Tibial nerve (tissue), 4 donors: ENCODE results near the gene GNAT1. TPM values are rescaled to one million over a fixed set of nuclear protein-coding genes. Genes with fewer than 3 reads are reported as not detected.

Source experiments
- DNase-seq, 2 donors: peaks; one replicate each; pipeline ENCODE4 v3.0.0-alpha.2; 2019; ENCODE audit warnings: low spot score in 2 of 2
- H3K27ac ChIP-seq, 4 donors: fragments of 200-600 bp; sonication (generic) in 3 of 4; one replicate each; pipeline ENCODE4 v1.5.1; 2017 to 2019; ENCODE audit warnings: mild to moderate bottlenecking in 1 of 4
- H3K27me3 ChIP-seq, 2 donors: fragments of 200-600 bp; sonication (generic) in 1 of 2; one replicate each; pipeline versions ENCODE4 v1.5.1 to v1.6.0; 2017 to 2019
- H3K36me3 ChIP-seq, 3 donors: fragments of 200-600 bp; sonication (generic); one replicate each; pipeline ENCODE4 v1.5.1; 2018 to 2019
- H3K4me1 ChIP-seq, 4 donors: fragments of 200-600 bp; sonication (generic) in 3 of 4; one replicate each; pipeline ENCODE4 v1.5.1; 2017 to 2019
- H3K4me3 ChIP-seq, 4 donors: fragments of 200-600 bp; sonication (generic) in 3 of 4; one replicate each; pipeline ENCODE4 v1.5.1; 2017 to 2019; ENCODE audit warnings: mild to moderate bottlenecking in 1 of 4, moderate library complexity in 1 of 4
- H3K9me3 ChIP-seq, 4 donors: fragments of 200-600 bp; sonication (generic) in 3 of 4; one replicate each; pipeline ENCODE4 v1.5.1; 2017 to 2019
- EP300 ChIP-seq, 2 donors: sonication (generic); formaldehyde crosslinking; IDR thresholded peaks; one replicate each; pipeline ENCODE4 v1.6.1; 2017; ENCODE audit warnings: antibody characterized with exemption in 2 of 2, mild to moderate bottlenecking in 1 of 2
- POLR2A ChIP-seq, 2 donors: fragments of 450-650 bp; IDR thresholded peaks; one replicate each; pipeline ENCODE4 v1.6.1; 2017; ENCODE audit warnings: antibody characterized with exemption in 2 of 2, mild to moderate bottlenecking in 2 of 2, moderate library complexity in 2 of 2
- WGBS, 2 donors: methylation state at CpG; one replicate each; pipeline ENCODE4 v1.1.5; 2018; 5-methylcytosine and 5-hydroxymethylcytosine counted together
- total RNA-seq, 4 donors: library from RNA; depleted of rRNA; stranded (reverse); fragments of >200 nt; gene quantifications; one replicate each; pipeline ENCODE4 v1.1.0, GENCODE V29; 2016
- TF ChIP-seq, protein P1 (sequence below), 5 experiments: fragments of 200-600 bp in 3 of 5; fragments of 450-650 bp in 2 of 5; sonication (generic) in 3 of 5; IDR thresholded peaks; one replicate each; pipeline ENCODE4 v1.5.1; 2016 to 2019; ENCODE audit warnings: antibody characterized with exemption in 5 of 5, mild to moderate bottlenecking in 3 of 5, moderate library complexity in 2 of 5

GNAT1 gene
- total RNA-seq, 4 donors from 2014 or later, result not detected

DNA sequence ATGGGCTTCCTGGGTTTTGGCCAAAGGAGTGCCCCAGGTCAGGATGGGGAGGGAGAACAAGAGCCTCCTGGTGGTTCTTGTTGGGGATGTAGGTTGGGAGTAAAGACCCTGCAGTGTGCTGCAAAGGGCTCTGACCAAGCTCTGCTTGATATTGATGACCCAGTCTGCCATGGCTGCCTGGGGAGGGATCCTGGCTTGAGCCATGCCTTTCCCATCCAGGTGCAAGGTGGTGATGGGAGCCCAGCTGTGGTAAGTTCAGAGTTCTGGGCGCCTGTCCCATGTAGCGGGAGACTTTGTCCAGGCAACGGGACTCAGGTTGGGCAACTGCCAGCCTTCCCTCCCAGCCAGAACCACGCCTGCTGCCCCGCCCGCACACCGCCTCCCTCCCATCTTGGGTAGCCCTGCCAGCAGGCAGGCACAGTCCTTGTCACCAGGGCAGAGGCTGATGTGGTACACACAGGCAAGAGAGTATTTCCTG lies 47.2 kb downstream of the GNAT1 start:
- TF ChIP-seq POLR2A (IDR thresholded peaks at IDR 0.05), result peak in 1 of 2 donors; percentile 26
- TF ChIP-seq, protein P1, sequence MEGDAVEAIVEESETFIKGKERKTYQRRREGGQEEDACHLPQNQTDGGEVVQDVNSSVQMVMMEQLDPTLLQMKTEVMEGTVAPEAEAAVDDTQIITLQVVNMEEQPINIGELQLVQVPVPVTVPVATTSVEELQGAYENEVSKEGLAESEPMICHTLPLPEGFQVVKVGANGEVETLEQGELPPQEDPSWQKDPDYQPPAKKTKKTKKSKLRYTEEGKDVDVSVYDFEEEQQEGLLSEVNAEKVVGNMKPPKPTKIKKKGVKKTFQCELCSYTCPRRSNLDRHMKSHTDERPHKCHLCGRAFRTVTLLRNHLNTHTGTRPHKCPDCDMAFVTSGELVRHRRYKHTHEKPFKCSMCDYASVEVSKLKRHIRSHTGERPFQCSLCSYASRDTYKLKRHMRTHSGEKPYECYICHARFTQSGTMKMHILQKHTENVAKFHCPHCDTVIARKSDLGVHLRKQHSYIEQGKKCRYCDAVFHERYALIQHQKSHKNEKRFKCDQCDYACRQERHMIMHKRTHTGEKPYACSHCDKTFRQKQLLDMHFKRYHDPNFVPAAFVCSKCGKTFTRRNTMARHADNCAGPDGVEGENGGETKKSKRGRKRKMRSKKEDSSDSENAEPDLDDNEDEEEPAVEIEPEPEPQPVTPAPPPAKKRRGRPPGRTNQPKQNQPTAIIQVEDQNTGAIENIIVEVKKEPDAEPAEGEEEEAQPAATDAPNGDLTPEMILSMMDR (IDR thresholded peaks at IDR 0.05), result no peak
- TF ChIP-seq EP300 (IDR thresholded peaks at IDR 0.05), result peak in 1 of 2 donors; percentile 56
- 5 to 20% methylated on average over 7 of the region's 7 CpGs for WGBS, 2 donors
- Histone ChIP-seq H3K4me3 (peak overlapping the region; percentile 77 to 91 (median 80)), H3K9me3 (no peaks in the 10 kb centered on the region), H3K27ac (peak overlapping the region; percentile 75 to 96 (median 88)), H3K4me1 (peaks cover 0 to 69% (median 64%) of the 10 kb centered on the region in 4 donors), H3K36me3 (peaks cover 0 to 10% (median 0%) of the 10 kb centered on the region in 3 donors), H3K27me3 (no peaks in the 10 kb centered on the region)
- DNase-seq, result peak; percentile 72 to 74

DNA sequence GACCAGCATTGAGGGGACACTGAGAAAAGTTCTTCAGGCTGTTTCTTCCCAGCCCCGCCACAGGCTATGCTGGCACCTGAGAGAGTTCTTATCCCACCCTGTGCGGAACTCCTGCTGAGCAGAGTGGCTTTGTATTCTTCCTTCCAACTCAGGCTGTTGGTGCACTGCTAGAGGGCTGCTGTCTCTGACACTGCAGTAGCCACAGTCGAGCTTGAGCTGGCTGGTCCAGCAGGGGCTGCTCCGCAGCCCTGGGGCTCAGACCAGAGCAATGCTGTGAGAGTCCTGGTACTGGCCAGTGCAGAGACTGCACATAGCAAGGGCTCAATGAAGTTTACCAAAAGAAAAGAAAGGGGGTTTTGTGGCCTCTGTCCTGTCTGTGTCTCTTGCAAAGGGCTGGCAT lies 48.2 kb downstream of the GNAT1 start:
- TF ChIP-seq EP300 (IDR thresholded peaks at IDR 0.05) (no peak), POLR2A (IDR thresholded peaks at IDR 0.05) (no peak)
- TF ChIP-seq, protein P1 (IDR thresholded peaks at IDR 0.05), result no peak
- no peak overlapping the region for H3K4me3 ChIP-seq
- H3K27me3 ChIP-seq, result no peaks in the 10 kb centered on the region
- no peak for DNase-seq
- H3K4me1 ChIP-seq, result peaks cover 0 to 74% (median 72%) of the 10 kb centered on the region in 4 donors
- peaks cover 0 to 10% (median 0%) of the 10 kb centered on the region in 3 donors for H3K36me3 ChIP-seq
- peak overlapping the region; percentile 23 to 96 (median 88) for H3K27ac ChIP-seq
- H3K9me3 ChIP-seq, result no peaks in the 10 kb centered on the region
- WGBS, 2 donors, result 72 to 77% methylated on average over 4 of the region's 4 CpGs

DNA sequence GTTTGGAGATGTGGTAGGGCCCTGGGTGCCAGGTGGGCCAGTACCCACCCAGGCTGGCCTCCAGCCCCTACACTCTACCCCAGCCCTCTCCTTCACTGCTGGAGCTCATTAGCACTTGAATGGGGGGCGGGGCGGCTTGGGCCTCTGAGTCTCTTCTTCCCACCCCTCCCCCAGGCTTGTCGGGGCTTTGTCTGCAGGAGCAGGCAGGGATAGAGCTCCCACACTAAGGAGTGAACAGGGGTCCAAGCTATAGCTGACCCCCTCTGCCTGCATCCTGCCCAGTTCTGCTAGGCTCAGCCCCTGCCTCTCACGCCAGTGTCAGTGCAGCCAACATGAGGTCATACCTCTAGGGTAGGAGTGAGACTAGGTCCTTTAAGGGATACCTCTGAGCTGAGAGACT lies 49.8 kb downstream of the GNAT1 start:
- DNase-seq, result no peak
- Histone ChIP-seq H3K36me3 (peaks cover 0 to 10% (median 0%) of the 10 kb centered on the region in 3 donors), H3K9me3 (no peaks in the 10 kb centered on the region), H3K27me3 (no peaks in the 10 kb centered on the region), H3K4me3 (no peak overlapping the region), H3K4me1 (peaks cover 0 to 80% (median 78%) of the 10 kb centered on the region in 4 donors), H3K27ac (peak overlapping the region in 3 of 4 donors; percentile 75 to 96 (median 84))
- TF ChIP-seq, protein P1 (IDR thresholded peaks at IDR 0.05), result no peak
- no peak for TF ChIP-seq EP300 (IDR thresholded peaks at IDR 0.05)
- no peak for TF ChIP-seq POLR2A (IDR thresholded peaks at IDR 0.05)
- 33 to 44% methylated on average over 4 of the region's 4 CpGs for WGBS, 2 donors

DNA sequence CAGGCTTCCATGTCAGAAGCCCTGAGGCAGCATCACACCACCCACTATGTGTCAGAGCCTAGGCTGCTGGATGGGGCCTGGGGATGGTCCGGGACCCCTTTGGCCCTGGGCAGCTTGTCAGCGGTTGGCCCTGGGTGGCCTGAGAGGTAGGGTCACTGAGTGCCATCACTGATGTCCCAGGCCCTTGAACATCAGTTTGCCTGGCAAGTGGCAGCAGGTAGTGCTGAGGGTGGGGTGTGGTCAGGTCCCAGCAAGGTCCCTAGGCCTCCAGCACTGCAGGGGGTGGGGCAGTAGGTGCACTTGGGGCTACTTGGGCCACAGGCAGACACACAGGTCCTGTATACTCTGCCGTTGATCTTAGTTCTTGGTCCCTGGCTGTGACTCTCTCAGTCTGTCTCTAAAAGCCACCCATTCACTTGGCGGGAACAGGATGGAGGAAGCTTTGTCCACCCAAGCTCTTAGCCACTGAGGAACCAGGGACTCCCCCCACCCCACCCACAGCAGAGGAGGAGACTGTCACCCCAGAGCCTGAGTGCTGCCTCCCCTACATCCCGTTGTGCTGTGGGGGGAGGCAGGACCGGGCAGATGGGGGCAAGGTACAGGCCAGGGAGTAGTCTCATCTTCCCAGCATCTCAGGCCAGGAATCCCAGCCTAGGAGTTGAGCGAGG lies 50.4 kb downstream of the GNAT1 start:
- peaks cover 0 to 87% (median 85%) of the 10 kb centered on the region in 4 donors for H3K4me1 ChIP-seq
- H3K36me3 ChIP-seq, result peaks cover 0 to 10% (median 0%) of the 10 kb centered on the region in 3 donors
- H3K27me3 ChIP-seq, result no peaks in the 10 kb centered on the region
- H3K9me3 ChIP-seq, result no peaks in the 10 kb centered on the region
- no peak overlapping the region for H3K4me3 ChIP-seq
- WGBS, 2 donors, result 39 to 66% methylated on average over 3 to 5 of the region's 7 CpGs
- no peak for TF ChIP-seq EP300 (IDR thresholded peaks at IDR 0.05)
- DNase-seq, result no peak
- peak overlapping the region; percentile 26 to 96 (median 80) for H3K27ac ChIP-seq

DNA sequence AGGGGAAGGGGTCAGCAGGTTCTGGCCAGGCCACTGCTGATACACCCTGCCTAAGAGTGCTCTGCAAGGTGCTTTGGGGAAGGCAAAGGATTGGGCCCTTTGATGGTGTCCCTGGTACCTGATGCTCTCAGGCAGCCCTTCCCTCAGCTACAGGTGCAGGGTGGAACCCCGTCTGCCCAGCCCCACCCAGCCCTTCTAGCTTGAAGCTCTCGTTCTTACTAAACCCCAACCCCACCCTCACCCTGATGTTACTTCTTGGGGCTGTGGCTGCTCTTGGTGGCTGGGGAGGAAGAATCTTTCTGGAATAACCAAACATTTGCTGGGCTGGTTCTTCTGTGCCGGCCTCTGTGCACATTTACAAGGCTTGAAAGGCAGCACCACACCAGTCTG lies 51.0 kb downstream of the GNAT1 start:
- 40 to 47% methylated on average over 3 of the region's 3 CpGs for WGBS, 2 donors
- Histone ChIP-seq H3K27me3 (no peaks in the 10 kb centered on the region), H3K4me3 (no peak overlapping the region), H3K27ac (peak overlapping the region; percentile 26 to 96 (median 80)), H3K4me1 (peaks cover 0 to 92% (median 90%) of the 10 kb centered on the region in 4 donors), H3K9me3 (no peaks in the 10 kb centered on the region), H3K36me3 (peaks cover 0 to 10% (median 0%) of the 10 kb centered on the region in 3 donors)
- DNase-seq, result peak in 1 of 2 donors; percentile 4
- TF ChIP-seq EP300 (IDR thresholded peaks at IDR 0.05) (no peak), POLR2A (IDR thresholded peaks at IDR 0.05) (no peak)
- TF ChIP-seq, protein P1 (IDR thresholded peaks at IDR 0.05), result no peak
